GM18867 (cell line): Measurements from ENCODE around the gene TMEM97.
A peak's percentile ranks its signal among the peaks of the same experiment; 100 is the strongest.
"Not testable (repeated sequence)": the region's sequence is repeated elsewhere in the genome, so short reads cannot be mapped to it uniquely, and the experiment has no call there.

ENCODE experiments used
- ATAC-seq: cut with Tn5 transposase; IDR thresholded peaks from one replicate; pipeline ENCODE4 v1.9.1; 2021; ENCODE audit warnings: mild to moderate bottlenecking, moderate library complexity; ENCODE audit not compliant: unreplicated experiment

The TMEM97 gene

GRCh38 chr17:28318759-28319597 is at the start of gene TMEM97:
Gene TMEM97, plus strand, starts transcription at chr17:28319200. Its CDS starts 40 bp downstream, at chr17:28319240.
- peak; percentile 94 for ATAC-seq

- no peak for ATAC-seq
These were observed 48.9 kb upstream of the TMEM97 start for GRCh38 chr17:28270055-28270454.

- no peak for ATAC-seq
These were observed 48.1 kb upstream of the TMEM97 start for GRCh38 chr17:28270926-28271325.

- no peak for ATAC-seq
These were observed 47.6 kb upstream of the TMEM97 start for GRCh38 chr17:28271431-28271830.

- no peak for ATAC-seq
These were observed 46.8 kb upstream of the TMEM97 start for GRCh38 chr17:28272166-28272565.

GRCh38 chr17:28273341-28273740 is 45.7 kb upstream of the TMEM97 start:
- not testable (repeated sequence) for ATAC-seq

GRCh38 chr17:28274591-28275265 is 44.3 kb upstream of the TMEM97 start:
- ATAC-seq, result no peak

- no peak for ATAC-seq
These were observed 43.0 kb upstream of the TMEM97 start for GRCh38 chr17:28276011-28276410.

GRCh38 chr17:28279411-28279810 is 39.6 kb upstream of the TMEM97 start:
- no peak for ATAC-seq

GRCh38 chr17:28280826-28281225 is 38.2 kb upstream of the TMEM97 start:
- ATAC-seq, result no peak

GRCh38 chr17:28282596-28282995 is 36.4 kb upstream of the TMEM97 start:
- ATAC-seq, result no peak

GRCh38 chr17:28285965-28286364 is 33.0 kb upstream of the TMEM97 start:
- ATAC-seq, result no peak

GRCh38 chr17:28290703-28291102 is 28.3 kb upstream of the TMEM97 start:
- ATAC-seq, result no peak

- ATAC-seq, result no peak
These were observed 27.1 kb upstream of the TMEM97 start for GRCh38 chr17:28291780-28292330.

GRCh38 chr17:28292878-28293277 is 26.1 kb upstream of the TMEM97 start:
- not testable (repeated sequence) for ATAC-seq

- no peak for ATAC-seq
These were observed 25.0 kb upstream of the TMEM97 start for GRCh38 chr17:28293994-28294393.

- ATAC-seq, result no peak
These were observed 23.1 kb upstream of the TMEM97 start for GRCh38 chr17:28295677-28296578.

GRCh38 chr17:28298449-28298848 is 20.6 kb upstream of the TMEM97 start:
- ATAC-seq, result no peak

GRCh38 chr17:28306954-28307401 is 12.0 kb upstream of the TMEM97 start:
- no peak for ATAC-seq

- no peak for ATAC-seq
These were observed 5.2 kb upstream of the TMEM97 start for GRCh38 chr17:28313841-28314240.
